ENCODE results near the gene CMSS1. TPM values are rescaled to one million over a fixed set of nuclear protein-coding genes. Genes with fewer than 3 reads are reported as not detected.

CMSS1 gene
- polyA plus RNA-seq, 1 donor from 2014 or later, result 31.8 TPM

DNA sequence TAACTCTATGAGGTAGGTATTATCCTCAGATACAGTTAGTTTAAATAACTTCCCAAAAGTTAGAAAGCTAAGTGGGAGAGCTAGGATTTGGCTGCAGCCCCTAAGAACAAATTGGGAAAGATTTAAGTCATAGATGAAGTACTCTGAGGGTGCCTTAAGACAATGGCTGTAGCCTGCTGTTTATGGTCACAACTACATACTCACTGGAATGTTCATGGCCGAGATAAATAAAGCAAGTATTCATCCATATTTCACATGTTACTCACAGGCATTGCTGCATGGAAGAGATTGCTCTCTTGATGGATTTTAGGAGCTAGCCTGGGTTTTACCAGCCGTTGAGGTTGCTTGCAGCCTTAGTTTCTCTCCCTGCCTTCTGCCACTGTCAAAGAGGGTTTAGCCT is 145.0 kb downstream of the CMSS1 start:
- Histone ChIP-seq H2AFZ (ENCODE audit: low read depth, low read length) (no peak overlapping the region), H3K79me2 (replicated peaks; ENCODE audit: insufficient read depth, low read length) (no peaks in the 10 kb centered on the region), H3K4me2 (ENCODE audit: low read length) (no peak overlapping the region)

DNA sequence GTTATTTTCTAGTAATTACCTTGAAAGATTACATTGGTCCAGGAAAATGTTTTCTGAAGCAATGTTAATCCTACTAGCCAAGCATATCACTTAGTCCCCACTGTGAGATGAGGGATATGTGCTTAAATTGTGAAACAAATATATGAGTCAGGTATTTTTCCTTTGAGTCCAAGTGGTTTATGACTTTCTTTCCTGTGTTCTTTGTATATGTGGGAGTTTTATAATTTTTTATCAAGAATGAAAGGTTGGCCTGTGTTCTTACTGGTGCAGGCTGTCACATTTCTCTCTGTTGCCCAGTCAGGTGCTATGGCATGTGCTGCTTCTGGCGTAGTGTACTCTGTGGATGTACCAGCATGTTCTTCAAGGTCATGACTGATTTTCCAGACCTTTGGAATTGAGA is 147.4 kb downstream of the CMSS1 start:
- no peak for TF ChIP-seq RAD21 (conservative IDR thresholded peaks at IDR 0.05)
- TF ChIP-seq EP300 (conservative IDR thresholded peaks at IDR 0.05; ENCODE audit: poor library complexity, severe bottlenecking), result no peak
- no peak for TF ChIP-seq EZH2 (IDR thresholded peaks at IDR 0.05; ENCODE audit: borderline replicate concordance, insufficient read depth, low read length, poor library complexity, severe bottlenecking)
- TF ChIP-seq MXI1 (conservative IDR thresholded peaks at IDR 0.05; ENCODE audit: poor library complexity, severe bottlenecking), result no peak
- no peak for TF ChIP-seq SMC3 (conservative IDR thresholded peaks at IDR 0.05; ENCODE audit: poor library complexity)
- TF ChIP-seq, protein P1, sequence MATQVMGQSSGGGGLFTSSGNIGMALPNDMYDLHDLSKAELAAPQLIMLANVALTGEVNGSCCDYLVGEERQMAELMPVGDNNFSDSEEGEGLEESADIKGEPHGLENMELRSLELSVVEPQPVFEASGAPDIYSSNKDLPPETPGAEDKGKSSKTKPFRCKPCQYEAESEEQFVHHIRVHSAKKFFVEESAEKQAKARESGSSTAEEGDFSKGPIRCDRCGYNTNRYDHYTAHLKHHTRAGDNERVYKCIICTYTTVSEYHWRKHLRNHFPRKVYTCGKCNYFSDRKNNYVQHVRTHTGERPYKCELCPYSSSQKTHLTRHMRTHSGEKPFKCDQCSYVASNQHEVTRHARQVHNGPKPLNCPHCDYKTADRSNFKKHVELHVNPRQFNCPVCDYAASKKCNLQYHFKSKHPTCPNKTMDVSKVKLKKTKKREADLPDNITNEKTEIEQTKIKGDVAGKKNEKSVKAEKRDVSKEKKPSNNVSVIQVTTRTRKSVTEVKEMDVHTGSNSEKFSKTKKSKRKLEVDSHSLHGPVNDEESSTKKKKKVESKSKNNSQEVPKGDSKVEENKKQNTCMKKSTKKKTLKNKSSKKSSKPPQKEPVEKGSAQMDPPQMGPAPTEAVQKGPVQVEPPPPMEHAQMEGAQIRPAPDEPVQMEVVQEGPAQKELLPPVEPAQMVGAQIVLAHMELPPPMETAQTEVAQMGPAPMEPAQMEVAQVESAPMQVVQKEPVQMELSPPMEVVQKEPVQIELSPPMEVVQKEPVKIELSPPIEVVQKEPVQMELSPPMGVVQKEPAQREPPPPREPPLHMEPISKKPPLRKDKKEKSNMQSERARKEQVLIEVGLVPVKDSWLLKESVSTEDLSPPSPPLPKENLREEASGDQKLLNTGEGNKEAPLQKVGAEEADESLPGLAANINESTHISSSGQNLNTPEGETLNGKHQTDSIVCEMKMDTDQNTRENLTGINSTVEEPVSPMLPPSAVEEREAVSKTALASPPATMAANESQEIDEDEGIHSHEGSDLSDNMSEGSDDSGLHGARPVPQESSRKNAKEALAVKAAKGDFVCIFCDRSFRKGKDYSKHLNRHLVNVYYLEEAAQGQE (IDR thresholded peaks at IDR 0.05; ENCODE audit: borderline replicate concordance), result no peak
- TF ChIP-seq, protein P2, sequence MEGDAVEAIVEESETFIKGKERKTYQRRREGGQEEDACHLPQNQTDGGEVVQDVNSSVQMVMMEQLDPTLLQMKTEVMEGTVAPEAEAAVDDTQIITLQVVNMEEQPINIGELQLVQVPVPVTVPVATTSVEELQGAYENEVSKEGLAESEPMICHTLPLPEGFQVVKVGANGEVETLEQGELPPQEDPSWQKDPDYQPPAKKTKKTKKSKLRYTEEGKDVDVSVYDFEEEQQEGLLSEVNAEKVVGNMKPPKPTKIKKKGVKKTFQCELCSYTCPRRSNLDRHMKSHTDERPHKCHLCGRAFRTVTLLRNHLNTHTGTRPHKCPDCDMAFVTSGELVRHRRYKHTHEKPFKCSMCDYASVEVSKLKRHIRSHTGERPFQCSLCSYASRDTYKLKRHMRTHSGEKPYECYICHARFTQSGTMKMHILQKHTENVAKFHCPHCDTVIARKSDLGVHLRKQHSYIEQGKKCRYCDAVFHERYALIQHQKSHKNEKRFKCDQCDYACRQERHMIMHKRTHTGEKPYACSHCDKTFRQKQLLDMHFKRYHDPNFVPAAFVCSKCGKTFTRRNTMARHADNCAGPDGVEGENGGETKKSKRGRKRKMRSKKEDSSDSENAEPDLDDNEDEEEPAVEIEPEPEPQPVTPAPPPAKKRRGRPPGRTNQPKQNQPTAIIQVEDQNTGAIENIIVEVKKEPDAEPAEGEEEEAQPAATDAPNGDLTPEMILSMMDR (IDR thresholded peaks at IDR 0.05; ENCODE audit: poor library complexity, severe bottlenecking), result no peak
- no peak for TF ChIP-seq TAF1 (IDR thresholded peaks at IDR 0.05; ENCODE audit: low read depth)
- TF ChIP-seq POLR2AphosphoS5 (IDR thresholded peaks at IDR 0.05), result no peak
- H3K27me3 ChIP-seq (ENCODE audit: insufficient read depth, low read depth, low read length), result no peaks in the 10 kb centered on the region
- no peak overlapping the region for H3K9ac ChIP-seq (ENCODE audit: low read length)
- no peaks in the 10 kb centered on the region for H3K9me2 ChIP-seq (ENCODE audit: insufficient read depth, low read length)
- no peaks in the 10 kb centered on the region for H3K9me3 ChIP-seq (ENCODE audit: low read length)
- H3F3A ChIP-seq (ENCODE audit: insufficient read depth, low read length, poor library complexity, severe bottlenecking), result no peaks in the 10 kb centered on the region
- H2AFZ ChIP-seq (ENCODE audit: low read depth, low read length), result no peak overlapping the region
- H3K79me2 ChIP-seq (replicated peaks; ENCODE audit: insufficient read depth, low read length), result no peaks in the 10 kb centered on the region
- H3K4me2 ChIP-seq (ENCODE audit: low read length), result no peak overlapping the region
- no peaks in the 10 kb centered on the region for H4K20me1 ChIP-seq (ENCODE audit: insufficient read depth)
- H3K4me3 ChIP-seq (ENCODE audit: low read length), result no peak overlapping the region
- no peaks in the 10 kb centered on the region for H3K36me3 ChIP-seq (ENCODE audit: insufficient read depth, low read length)
- H3K27ac ChIP-seq (ENCODE audit: low read length), result no peak overlapping the region

More for the DNA sequence above, 145.0 kb downstream of the CMSS1 start:
- no peak overlapping the region for H3K4me3 ChIP-seq (ENCODE audit: low read length)
- no peaks in the 10 kb centered on the region for H3K27me3 ChIP-seq (ENCODE audit: insufficient read depth, low read depth, low read length)
- no peak overlapping the region for H3K27ac ChIP-seq (ENCODE audit: low read length)
- H3K9me3 ChIP-seq (ENCODE audit: low read length), result no peaks in the 10 kb centered on the region
- H3K36me3 ChIP-seq (ENCODE audit: insufficient read depth, low read length), result no peaks in the 10 kb centered on the region
- H3F3A ChIP-seq (ENCODE audit: insufficient read depth, low read length, poor library complexity, severe bottlenecking), result no peaks in the 10 kb centered on the region
- no peaks in the 10 kb centered on the region for H4K20me1 ChIP-seq (ENCODE audit: insufficient read depth)
- no peak for TF ChIP-seq RAD21 (conservative IDR thresholded peaks at IDR 0.05)
- TF ChIP-seq, protein P1 (IDR thresholded peaks at IDR 0.05; ENCODE audit: borderline replicate concordance), result no peak
- TF ChIP-seq POLR2AphosphoS5 (IDR thresholded peaks at IDR 0.05), result no peak
- TF ChIP-seq SMC3 (conservative IDR thresholded peaks at IDR 0.05; ENCODE audit: poor library complexity), result no peak
- TF ChIP-seq EZH2 (IDR thresholded peaks at IDR 0.05; ENCODE audit: borderline replicate concordance, insufficient read depth, low read length, poor library complexity, severe bottlenecking), result no peak
- no peak for TF ChIP-seq MXI1 (conservative IDR thresholded peaks at IDR 0.05; ENCODE audit: poor library complexity, severe bottlenecking)
- TF ChIP-seq TAF1 (IDR thresholded peaks at IDR 0.05; ENCODE audit: low read depth), result no peak
- TF ChIP-seq, protein P2 (IDR thresholded peaks at IDR 0.05; ENCODE audit: poor library complexity, severe bottlenecking), result no peak
- no peak for TF ChIP-seq EP300 (conservative IDR thresholded peaks at IDR 0.05; ENCODE audit: poor library complexity, severe bottlenecking)
- H3K9me2 ChIP-seq (ENCODE audit: insufficient read depth, low read length), result no peaks in the 10 kb centered on the region
- no peak overlapping the region for H3K9ac ChIP-seq (ENCODE audit: low read length)
